Vagina (tissue), 2 donors: Measurements from ENCODE around the gene NEDD9. TPM values are rescaled to one million over a fixed set of nuclear protein-coding genes. Genes with fewer than 3 reads are reported as not detected.
A peak's percentile ranks its signal among the peaks of the same experiment; 100 is the strongest.

Source experiments
- DNase-seq, 2 donors: peaks; one replicate each; pipeline ENCODE4 v3.0.0-alpha.2; 2017; ENCODE audit errors: extremely low spot score in 2 of 2
- H3K27ac ChIP-seq: fragments of 200-600 bp; sonication (generic); one replicate; pipeline ENCODE4 v1.5.1; 2019
- H3K27me3 ChIP-seq: fragments of 200-600 bp; sonication (generic); one replicate; pipeline ENCODE4 v1.5.1; 2019
- H3K36me3 ChIP-seq, 2 donors: fragments of 200-600 bp; sonication (generic); one replicate each; pipeline ENCODE4 v1.5.1; 2017 to 2019
- H3K4me1 ChIP-seq: fragments of 200-600 bp; sonication (generic); one replicate; pipeline ENCODE4 v1.5.1; 2019
- H3K4me3 ChIP-seq, 2 donors: fragments of 200-600 bp; sonication (generic); 1 replicate in 1 of 2; 2 replicates in 1 of 2; pipeline ENCODE4 v1.5.1; 2016 to 2019
- H3K9me3 ChIP-seq: fragments of 200-600 bp; sonication (generic); one replicate; pipeline ENCODE4 v1.5.1; 2019
- CTCF ChIP-seq, 3 experiments: fragments of 450-650 bp in 2 of 3; fragments of 200-600 bp in 1 of 3; sonication (generic) in 1 of 3; IDR thresholded peaks; one replicate each; pipeline ENCODE4 v1.5.1; 2017 to 2019; ENCODE audit warnings: antibody characterized with exemption in 3 of 3, mild to moderate bottlenecking in 2 of 3, moderate library complexity in 2 of 3
- POLR2A ChIP-seq, 2 donors: fragments of 450-650 bp; IDR thresholded peaks; one replicate each; pipeline ENCODE4 v1.6.1; 2017; ENCODE audit warnings: antibody characterized with exemption in 2 of 2, mild to moderate bottlenecking in 2 of 2, moderate library complexity in 2 of 2
- POLR2AphosphoS5 ChIP-seq, 2 donors: sonication (generic); formaldehyde crosslinking; IDR thresholded peaks; one replicate each; pipeline ENCODE4 v1.9.0; 2017; ENCODE audit warnings: antibody characterized with exemption in 2 of 2, mild to moderate bottlenecking in 2 of 2, low read depth in 1 of 2; ENCODE audit not compliant: insufficient read depth in 1 of 2
- intact Hi-C: fragments of 100-400 bp; cut with DNase I; formaldehyde crosslinking; loops from one replicate; pipeline ENCODE4 v1.15.1; 2023
- total RNA-seq: library from RNA; depleted of rRNA; stranded (reverse); fragments of >200 nt; gene quantifications from one replicate; pipeline ENCODE4 v1.2.3, GENCODE V29; 2016

The NEDD9 gene
- total RNA-seq, 1 donor from 2014 or later = 45.4 TPM

- Histone ChIP-seq H3K9me3 (no peaks in the 10 kb centered on the region), H3K4me1 (peaks cover 2% of the 10 kb centered on the region), H3K4me3 (no peak overlapping the region), H3K27ac (no peak overlapping the region), H3K36me3 (no peaks in the 10 kb centered on the region), H3K27me3 (no peaks in the 10 kb centered on the region)
- no peak for DNase-seq
- intact Hi-C loops = no loop called here
- TF ChIP-seq CTCF (IDR thresholded peaks at IDR 0.05) = no peak
- no peak for TF ChIP-seq POLR2A (IDR thresholded peaks at IDR 0.05)
These were observed 82.9 kb downstream of the NEDD9 start for GRCh38 chr6:11149551-11149950.

- Histone ChIP-seq H3K9me3 (no peaks in the 10 kb centered on the region), H3K4me3 (no peak overlapping the region), H3K27ac (no peak overlapping the region), H3K27me3 (no peaks in the 10 kb centered on the region), H3K4me1 (peaks cover 15% of the 10 kb centered on the region), H3K36me3 (no peaks in the 10 kb centered on the region)
- no peak for DNase-seq
- intact Hi-C loops = no loop called here
- TF ChIP-seq POLR2A (IDR thresholded peaks at IDR 0.05) = no peak
- no peak for TF ChIP-seq CTCF (IDR thresholded peaks at IDR 0.05)
- no peak for TF ChIP-seq POLR2AphosphoS5 (IDR thresholded peaks at IDR 0.05; ENCODE audit: insufficient read depth in 1 of 2, low read depth in 1 of 2)
These were observed 86.2 kb downstream of the NEDD9 start for GRCh38 chr6:11146117-11146826.

DNA sequence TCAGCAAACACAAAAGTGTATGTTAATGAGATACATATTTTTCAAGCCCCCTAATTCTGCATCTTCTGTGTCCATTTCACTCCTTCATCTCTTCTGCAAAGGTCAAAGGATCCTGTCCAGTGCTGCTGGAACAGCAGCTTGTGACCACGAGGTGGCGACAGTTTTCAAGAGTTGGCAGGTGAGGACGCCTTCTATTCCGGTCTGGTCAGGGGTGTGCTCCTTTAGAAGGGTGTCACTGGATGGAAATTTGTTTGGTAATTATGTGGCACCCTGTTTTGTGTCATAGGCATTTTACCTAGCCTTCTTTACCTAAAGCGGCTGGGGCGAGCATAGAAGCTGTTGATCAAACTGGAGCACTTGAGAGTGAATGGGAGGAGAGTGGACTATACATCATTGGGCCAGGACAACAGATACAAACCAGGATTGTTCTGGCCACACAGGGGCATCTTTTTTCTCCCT is 88.0 kb downstream of the NEDD9 start:
- H3K36me3 ChIP-seq = no peaks in the 10 kb centered on the region
- peaks cover 15% of the 10 kb centered on the region for H3K4me1 ChIP-seq
- no peak overlapping the region for H3K27ac ChIP-seq
- intact Hi-C loops = loop anchor here (5.0 kb wide), 1 partner anchor 353 kb away; no protein-coding TSS in a partner anchor
- H3K4me3 ChIP-seq = no peak overlapping the region
- TF ChIP-seq POLR2A (IDR thresholded peaks at IDR 0.05) = no peak
- TF ChIP-seq CTCF (IDR thresholded peaks at IDR 0.05) = peak; percentile 80 to 94 (median 88)
- peak in 1 of 2 donors; percentile 45 for TF ChIP-seq POLR2AphosphoS5 (IDR thresholded peaks at IDR 0.05; ENCODE audit: insufficient read depth in 1 of 2, low read depth in 1 of 2)
- H3K9me3 ChIP-seq = no peaks in the 10 kb centered on the region
- DNase-seq = no peak
- no peaks in the 10 kb centered on the region for H3K27me3 ChIP-seq

DNA sequence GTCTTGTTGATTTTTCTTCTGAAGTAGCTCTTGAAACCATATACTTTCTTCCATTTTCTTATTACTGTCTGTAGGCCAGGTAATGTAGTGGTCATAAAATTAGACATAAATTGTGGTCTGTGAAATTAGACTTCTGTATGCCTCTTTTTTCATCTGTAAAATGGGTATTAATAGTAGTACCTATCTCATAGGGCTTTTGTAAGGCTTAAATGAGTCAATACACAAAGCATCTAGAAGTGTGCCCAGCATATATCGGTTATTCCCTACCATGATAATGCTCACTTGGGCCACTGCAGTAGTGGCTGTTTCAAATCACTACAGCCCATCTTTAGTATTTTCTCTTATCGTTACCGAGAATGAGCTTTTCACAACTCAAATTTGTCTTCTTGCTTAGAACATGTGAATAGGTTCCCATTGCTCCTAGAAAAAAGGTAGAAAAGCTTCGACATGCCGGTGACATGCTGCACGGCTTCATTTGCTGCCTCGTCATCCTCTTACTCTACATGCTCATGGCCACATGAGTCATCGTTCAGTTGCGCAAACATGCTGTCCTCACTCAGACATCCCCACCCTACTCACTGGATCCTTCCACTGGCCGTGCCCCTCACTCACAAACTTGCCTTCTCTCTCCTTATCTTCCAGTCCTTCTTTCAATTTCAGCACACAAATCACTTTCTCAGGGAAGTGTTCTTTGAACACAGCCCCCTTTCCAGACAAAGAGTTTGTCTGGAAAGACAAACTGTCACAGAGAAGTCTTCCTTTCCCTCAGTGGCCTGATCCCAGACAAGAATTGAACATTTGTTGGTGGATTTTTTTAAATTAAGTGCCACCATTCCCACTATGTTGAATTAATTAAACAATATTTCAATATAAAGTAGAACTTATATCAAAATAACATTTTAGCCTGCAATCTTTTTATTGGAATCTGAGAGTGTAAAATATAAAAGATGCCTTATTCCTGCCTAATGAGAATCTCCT is 88.8 kb downstream of the NEDD9 start:
- Histone ChIP-seq H3K4me1 (peaks cover 15% of the 10 kb centered on the region), H3K36me3 (no peaks in the 10 kb centered on the region), H3K27me3 (no peaks in the 10 kb centered on the region), H3K4me3 (no peak overlapping the region), H3K9me3 (no peaks in the 10 kb centered on the region), H3K27ac (no peak overlapping the region)
- DNase-seq = no peak
- TF ChIP-seq POLR2A (IDR thresholded peaks at IDR 0.05) (no peak), POLR2AphosphoS5 (IDR thresholded peaks at IDR 0.05; ENCODE audit: insufficient read depth in 1 of 2, low read depth in 1 of 2) (peak in 1 of 2 donors; percentile 71)
- intact Hi-C loops = loop anchor here (5.0 kb wide), 1 partner anchor 354 kb away; no protein-coding TSS in a partner anchor

- Histone ChIP-seq H3K36me3 (no peaks in the 10 kb centered on the region), H3K4me3 (no peak overlapping the region), H3K27me3 (no peaks in the 10 kb centered on the region), H3K27ac (no peak overlapping the region), H3K9me3 (no peaks in the 10 kb centered on the region), H3K4me1 (peaks cover 15% of the 10 kb centered on the region)
- DNase-seq = no peak
- intact Hi-C loops = loop anchor here (5.0 kb wide), 1 partner anchor 355 kb away; no protein-coding TSS in a partner anchor
- TF ChIP-seq POLR2AphosphoS5 (IDR thresholded peaks at IDR 0.05; ENCODE audit: insufficient read depth in 1 of 2, low read depth in 1 of 2) (no peak), CTCF (IDR thresholded peaks at IDR 0.05) (no peak), POLR2A (IDR thresholded peaks at IDR 0.05) (no peak)
These were observed 90.0 kb downstream of the NEDD9 start for GRCh38 chr6:11142296-11143027.
